Neural progenitor cell (in vitro differentiated cells): ENCODE data around the gene DBNL. TPM values are rescaled to one million over a fixed set of nuclear protein-coding genes. Genes with fewer than 3 reads are reported as not detected.

Experiments used
- DNase-seq: peaks from one replicate; pipeline ENCODE4 v3.0.0-alpha.2; 2016; ENCODE audit warnings: low spot score
- H2AFZ ChIP-seq: fragments of 200-600 bp; sonication (generic); replicated peaks from 2 replicates; pipeline ENCODE4 v1.6.1; 2016; ENCODE audit warnings: antibody characterized with exemption
- H3F3A ChIP-seq: fragments of 200-600 bp; sonication (generic); 2 replicates; pipeline ENCODE4 v1.6.1; 2016; ENCODE audit warnings: antibody characterized with exemption, low read depth
- H3K27ac ChIP-seq: fragments of 200-600 bp; sonication (generic); 2 replicates; pipeline ENCODE4 v1.5.1; 2016; ENCODE audit warnings: mild to moderate bottlenecking
- H3K27me3 ChIP-seq: fragments of 200-600 bp; sonication (generic); 2 replicates; pipeline ENCODE4 v1.6.1; 2016; ENCODE audit warnings: mild to moderate bottlenecking, moderate library complexity
- H3K36me3 ChIP-seq: fragments of 200-600 bp; sonication (generic); 2 replicates; pipeline ENCODE4 v1.5.1; 2016
- H3K4me1 ChIP-seq: fragments of 200-600 bp; sonication (generic); 2 replicates; pipeline ENCODE4 v1.6.1; 2016; ENCODE audit warnings: mixed run types
- H3K4me2 ChIP-seq: fragments of 200-600 bp; sonication (generic); 2 replicates; pipeline ENCODE4 v1.6.1; 2016
- H3K4me3 ChIP-seq: fragments of 200-600 bp; sonication (generic); 2 replicates; pipeline ENCODE4 v1.5.1; 2016
- H3K79me2 ChIP-seq: fragments of 200-600 bp; sonication (generic); 2 replicates; pipeline ENCODE4 v1.6.1; 2016; ENCODE audit warnings: low read depth
- H3K9ac ChIP-seq: fragments of 200-600 bp; sonication (generic); 2 replicates; pipeline ENCODE4 v1.6.1; 2016
- H3K9me3 ChIP-seq: fragments of 200-600 bp; sonication (generic); 2 replicates; pipeline ENCODE4 v1.5.1; 2016; ENCODE audit warnings: low read depth
- H4K20me1 ChIP-seq: fragments of 200-600 bp; sonication (generic); 2 replicates; pipeline ENCODE4 v1.6.1; 2016; ENCODE audit warnings: low read depth
- H3K27ac Mint-ChIP-seq: 3 replicates; pipeline ENCODE4 v1.8.0; 2021; ENCODE audit warnings: mixed read lengths
- H3K27me3 Mint-ChIP-seq: 2 replicates; pipeline ENCODE4 v1.8.0; 2022; ENCODE audit warnings: low read depth, mild to moderate bottlenecking, inconsistent platforms, moderate library complexity, mixed read lengths; ENCODE audit not compliant: insufficient read depth
- H3K36me3 Mint-ChIP-seq: 3 replicates; pipeline ENCODE4 v1.8.0; 2021; ENCODE audit warnings: mixed read lengths
- H3K4me1 Mint-ChIP-seq: 3 replicates; pipeline ENCODE4 v1.8.0; 2021; ENCODE audit warnings: mixed read lengths
- H3K4me3 Mint-ChIP-seq: 3 replicates; pipeline ENCODE4 v1.8.0; 2021; ENCODE audit warnings: mild to moderate bottlenecking, moderate library complexity, mixed read lengths
- H3K9me3 Mint-ChIP-seq: 3 replicates; pipeline ENCODE4 v1.8.0; 2020; ENCODE audit warnings: mixed read lengths
- CTCF ChIP-seq: fragments of 200-600 bp; sonication (generic); IDR thresholded peaks from 2 replicates; pipeline ENCODE4 v1.5.1; 2017; ENCODE audit warnings: antibody characterized with exemption, mild to moderate bottlenecking
- EZH2 ChIP-seq: fragments of 200-600 bp; sonication (generic); IDR thresholded peaks from 2 replicates; pipeline ENCODE4 v1.6.1; 2017; ENCODE audit warnings: antibody characterized with exemption, mild to moderate bottlenecking, moderate library complexity
- EZH2phosphoT487 ChIP-seq: fragments of 200-600 bp; sonication (generic); IDR thresholded peaks from 2 replicates; pipeline ENCODE4 v1.6.1; 2017; ENCODE audit warnings: antibody characterized with exemption
- total RNA-seq: library from RNA; depleted of rRNA; stranded (reverse); fragments of >200 nt; gene quantifications from 2 replicates; pipeline ENCODE4 v1.2.3, GENCODE V29; 2015; ENCODE audit warnings: low replicate concordance

Gene DBNL
- total RNA-seq, 1 donor from 2014 or later = 31.4 TPM

DNA sequence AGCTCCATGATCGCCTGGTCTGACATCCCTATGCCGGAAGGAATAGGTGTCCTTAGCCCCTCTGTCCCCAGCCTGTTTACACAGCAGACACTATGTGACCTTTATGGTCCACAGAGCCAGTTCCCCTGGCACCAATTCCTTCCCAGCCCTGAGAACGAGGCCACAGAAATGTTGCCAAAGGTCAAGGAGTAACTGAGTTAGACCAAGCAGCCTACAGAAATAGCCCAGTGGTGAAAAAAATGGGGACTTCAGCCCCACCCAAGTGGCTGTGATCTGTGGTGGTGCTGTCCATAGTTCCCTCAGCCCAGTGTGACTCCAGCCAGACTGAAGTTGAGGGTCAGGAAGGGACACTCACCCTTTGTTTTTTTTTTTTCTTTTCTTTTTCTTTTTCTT, 18.4 kb downstream of the DBNL start:
- H3K27ac Mint-ChIP-seq = no peak overlapping the region
- Histone ChIP-seq H3K4me3 (no peak overlapping the region), H3K36me3 (no peaks in the 10 kb centered on the region), H3F3A (peaks cover 23% of the 10 kb centered on the region), H3K9me3 (no peaks in the 10 kb centered on the region), H3K27ac (no peak overlapping the region), H3K79me2 (no peaks in the 10 kb centered on the region), H3K27me3 (no peaks in the 10 kb centered on the region), H2AFZ (no peak overlapping the region), H3K9ac (no peak overlapping the region), H3K4me1 (peaks cover 31% of the 10 kb centered on the region), H3K4me2 (no peak overlapping the region), H4K20me1 (peaks cover 15% of the 10 kb centered on the region)
- no peak for DNase-seq
- no peak for TF ChIP-seq CTCF
- TF ChIP-seq EZH2phosphoT487 = no peak
- TF ChIP-seq EZH2 = no peak
- peaks cover 12% of the 10 kb centered on the region for H3K36me3 Mint-ChIP-seq
- no peaks in the 10 kb centered on the region for H3K9me3 Mint-ChIP-seq
- no peak overlapping the region for H3K4me3 Mint-ChIP-seq
- H3K27me3 Mint-ChIP-seq = peaks cover 12% of the 10 kb centered on the region
- H3K4me1 Mint-ChIP-seq = peaks cover 19% of the 10 kb centered on the region

- H3K4me3 ChIP-seq = peak overlapping the region; percentile 20
- H3K27ac ChIP-seq = no peak overlapping the region
- no peak overlapping the region for H3K27ac Mint-ChIP-seq
Measured at GRCh38 chr7:44063547-44063893, 19.0 kb downstream of the DBNL start.

DNA sequence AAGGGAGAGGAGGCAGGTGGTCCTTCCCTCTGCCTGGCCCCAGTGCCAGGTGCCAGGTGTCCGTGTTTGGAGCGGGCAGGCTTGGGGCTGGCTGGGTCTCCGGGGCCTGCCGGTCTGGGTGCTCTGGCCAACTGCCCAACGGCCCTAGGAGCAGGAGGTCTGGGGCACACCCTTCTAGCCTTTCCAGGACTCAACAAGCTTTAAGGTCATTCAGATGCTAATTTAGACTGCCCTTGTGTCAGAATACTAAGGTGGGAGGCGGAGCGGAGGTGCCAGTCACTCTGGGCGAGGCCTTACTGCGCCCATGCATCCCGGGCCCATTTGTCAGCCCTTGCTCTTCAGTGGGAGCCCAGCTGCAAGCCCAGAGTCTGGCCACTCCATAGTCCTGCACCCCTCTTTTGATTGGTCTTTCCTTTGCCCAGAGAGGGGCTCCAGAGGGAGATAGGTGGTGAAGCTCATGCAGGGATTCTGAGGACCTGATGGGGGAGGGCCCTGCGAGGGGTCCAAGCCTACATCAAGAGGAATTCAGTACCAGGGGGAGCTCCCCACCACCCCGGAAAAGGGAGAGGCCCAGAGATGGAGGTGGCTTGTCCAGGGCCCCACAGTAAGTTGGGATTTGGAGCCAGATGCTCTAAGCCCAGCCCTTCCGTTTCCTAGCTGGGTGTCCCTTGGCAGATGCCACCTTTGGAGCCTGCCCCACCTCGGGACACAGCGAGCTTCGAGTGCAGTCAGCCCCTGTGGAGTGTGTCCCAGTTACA, 19.6 kb downstream of the DBNL start:
- H3K9ac ChIP-seq = no peak overlapping the region
- no peak overlapping the region for H3K27ac Mint-ChIP-seq
- H2AFZ ChIP-seq = no peak overlapping the region
- H3K79me2 ChIP-seq = no peaks in the 10 kb centered on the region
- peaks cover 15% of the 10 kb centered on the region for H3K27me3 Mint-ChIP-seq
- H3K36me3 ChIP-seq = no peaks in the 10 kb centered on the region
- H3K27ac ChIP-seq = no peak overlapping the region
- peaks cover 8% of the 10 kb centered on the region for H3K27me3 ChIP-seq
- DNase-seq = peak; percentile 48
- H3K9me3 ChIP-seq = no peaks in the 10 kb centered on the region
- H3K4me2 ChIP-seq = peak overlapping the region; percentile 78
- H3K4me1 Mint-ChIP-seq = peaks cover 19% of the 10 kb centered on the region
- TF ChIP-seq CTCF (no peak), EZH2 (no peak), EZH2phosphoT487 (no peak)
- H3K9me3 Mint-ChIP-seq = no peaks in the 10 kb centered on the region
- H3K4me1 ChIP-seq = peaks cover 31% of the 10 kb centered on the region
- H3K4me3 ChIP-seq = peak overlapping the region; percentile 20
- no peak overlapping the region for H3K4me3 Mint-ChIP-seq
- peaks cover 5% of the 10 kb centered on the region for H3K36me3 Mint-ChIP-seq
- H3F3A ChIP-seq = peaks cover 27% of the 10 kb centered on the region
- H4K20me1 ChIP-seq = peaks cover 15% of the 10 kb centered on the region

More at GRCh38 chr7:44063547-44063893, 19.0 kb downstream of the DBNL start:
- H4K20me1 ChIP-seq = peaks cover 15% of the 10 kb centered on the region
- H3K79me2 ChIP-seq = no peaks in the 10 kb centered on the region
- H3K4me1 Mint-ChIP-seq = peaks cover 19% of the 10 kb centered on the region
- H3K27me3 ChIP-seq = peaks cover 3% of the 10 kb centered on the region
- H3K27me3 Mint-ChIP-seq = peaks cover 15% of the 10 kb centered on the region
- no peaks in the 10 kb centered on the region for H3K36me3 ChIP-seq
- no peak overlapping the region for H2AFZ ChIP-seq
- peaks cover 9% of the 10 kb centered on the region for H3K36me3 Mint-ChIP-seq
- H3K9me3 Mint-ChIP-seq = no peaks in the 10 kb centered on the region
- DNase-seq = peak; percentile 41
- TF ChIP-seq CTCF = no peak
- no peak for TF ChIP-seq EZH2phosphoT487
- H3K9me3 ChIP-seq = no peaks in the 10 kb centered on the region
- H3K4me2 ChIP-seq = peak overlapping the region; percentile 78
- H3K4me1 ChIP-seq = peaks cover 31% of the 10 kb centered on the region
- peak overlapping the region; percentile 35 for H3K4me3 Mint-ChIP-seq
- peaks cover 27% of the 10 kb centered on the region for H3F3A ChIP-seq
- no peak overlapping the region for H3K9ac ChIP-seq
